GM12872 (cell line): ENCODE measurements around the gene USP38.
A peak's percentile ranks its signal among the peaks of the same experiment; 100 is the strongest.

Experiments
- TF ChIP-seq, protein P1 (sequence below): IDR thresholded peaks from 3 replicates; pipeline ENCODE4 v1.5.1; 2011; ENCODE audit warnings: low read depth, mild to moderate bottlenecking, low read length, moderate library complexity; ENCODE audit not compliant: insufficient read depth

Gene USP38

DNA sequence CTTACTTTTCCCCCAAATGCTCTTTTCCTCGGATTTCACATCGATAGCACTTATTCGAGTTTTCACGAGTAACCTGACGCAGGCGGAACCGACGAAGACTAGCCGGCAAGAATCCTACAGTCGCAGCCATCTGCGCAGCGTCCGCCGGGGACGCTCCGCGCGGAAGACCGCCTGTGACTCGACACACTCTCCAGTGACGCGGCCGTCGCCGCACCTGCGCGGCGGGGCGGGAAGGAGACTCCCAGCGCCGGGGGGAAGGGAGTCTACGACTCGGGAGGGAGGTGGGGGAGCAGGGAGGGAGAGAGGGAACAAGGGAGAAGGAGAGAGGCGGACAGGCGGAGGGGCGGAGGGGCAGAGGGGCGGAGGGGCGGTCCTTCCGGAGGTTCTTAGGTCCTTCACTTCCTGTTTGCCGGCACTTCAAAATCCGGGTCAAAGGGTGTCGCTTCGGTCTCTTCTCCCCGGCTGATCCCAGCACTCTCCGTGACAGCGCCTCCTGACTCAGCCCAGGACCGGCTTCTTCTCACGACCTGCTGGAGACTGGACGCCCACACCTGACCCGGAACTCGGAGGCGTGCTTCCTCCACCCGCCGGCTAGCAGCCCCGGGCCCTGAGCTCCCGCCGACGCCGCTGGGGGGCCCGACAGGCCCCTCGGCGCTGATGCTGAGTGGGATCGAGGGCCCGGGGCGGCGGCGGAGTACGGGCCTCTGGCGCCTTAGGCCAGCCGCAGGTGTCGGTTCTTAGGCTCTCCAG is at the start of gene USP38:
USP38 (plus strand) TSS at position 415 of the 750 bp plus-strand sequence. CDS start 534 bp downstream, outside the sequence.
- TF ChIP-seq, protein P1, sequence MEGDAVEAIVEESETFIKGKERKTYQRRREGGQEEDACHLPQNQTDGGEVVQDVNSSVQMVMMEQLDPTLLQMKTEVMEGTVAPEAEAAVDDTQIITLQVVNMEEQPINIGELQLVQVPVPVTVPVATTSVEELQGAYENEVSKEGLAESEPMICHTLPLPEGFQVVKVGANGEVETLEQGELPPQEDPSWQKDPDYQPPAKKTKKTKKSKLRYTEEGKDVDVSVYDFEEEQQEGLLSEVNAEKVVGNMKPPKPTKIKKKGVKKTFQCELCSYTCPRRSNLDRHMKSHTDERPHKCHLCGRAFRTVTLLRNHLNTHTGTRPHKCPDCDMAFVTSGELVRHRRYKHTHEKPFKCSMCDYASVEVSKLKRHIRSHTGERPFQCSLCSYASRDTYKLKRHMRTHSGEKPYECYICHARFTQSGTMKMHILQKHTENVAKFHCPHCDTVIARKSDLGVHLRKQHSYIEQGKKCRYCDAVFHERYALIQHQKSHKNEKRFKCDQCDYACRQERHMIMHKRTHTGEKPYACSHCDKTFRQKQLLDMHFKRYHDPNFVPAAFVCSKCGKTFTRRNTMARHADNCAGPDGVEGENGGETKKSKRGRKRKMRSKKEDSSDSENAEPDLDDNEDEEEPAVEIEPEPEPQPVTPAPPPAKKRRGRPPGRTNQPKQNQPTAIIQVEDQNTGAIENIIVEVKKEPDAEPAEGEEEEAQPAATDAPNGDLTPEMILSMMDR: peak; percentile 22; the same call in 1 of the 3 replicates

DNA sequence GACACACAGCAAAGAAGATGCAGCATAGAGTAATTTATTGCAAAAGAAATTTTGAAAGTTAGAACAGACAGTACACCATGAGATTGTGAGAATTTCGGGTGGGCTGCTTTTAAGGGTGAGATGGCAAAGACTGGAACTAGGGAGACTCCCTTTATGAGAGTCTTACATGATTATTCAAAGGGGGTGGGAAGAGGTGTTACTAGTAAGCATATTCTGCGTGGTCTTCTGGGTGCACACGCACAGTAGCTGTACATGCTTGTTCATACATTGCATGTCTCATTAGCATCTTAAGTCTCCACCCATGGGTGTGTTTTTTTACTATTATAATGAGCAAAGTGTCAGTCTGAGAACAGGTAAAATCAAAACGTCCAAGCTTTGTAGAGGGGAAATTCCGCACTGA is 49.4 kb upstream of the USP38 start:
- TF ChIP-seq, protein P1: no peak

DNA sequence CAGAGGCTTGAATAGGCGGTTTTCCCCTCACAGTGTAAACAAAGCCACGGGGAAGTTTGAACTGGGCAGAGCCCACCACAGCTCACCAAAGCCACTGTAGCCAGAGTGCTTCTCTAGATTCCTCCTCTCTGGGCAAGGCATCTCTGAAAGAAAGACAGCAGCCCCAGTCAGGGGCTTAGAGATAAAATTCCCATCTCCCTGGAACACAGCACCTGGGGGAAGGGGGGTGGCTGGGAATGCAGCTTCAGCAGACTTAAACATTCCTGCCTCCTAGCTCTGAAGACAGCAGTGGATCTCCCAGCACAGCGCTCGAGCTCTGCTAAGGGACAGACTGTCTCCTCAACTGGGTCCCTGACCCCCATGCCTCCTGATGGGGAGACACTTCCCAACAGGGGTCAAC is 44.0 kb upstream of the USP38 start:
- TF ChIP-seq, protein P1: no peak

DNA sequence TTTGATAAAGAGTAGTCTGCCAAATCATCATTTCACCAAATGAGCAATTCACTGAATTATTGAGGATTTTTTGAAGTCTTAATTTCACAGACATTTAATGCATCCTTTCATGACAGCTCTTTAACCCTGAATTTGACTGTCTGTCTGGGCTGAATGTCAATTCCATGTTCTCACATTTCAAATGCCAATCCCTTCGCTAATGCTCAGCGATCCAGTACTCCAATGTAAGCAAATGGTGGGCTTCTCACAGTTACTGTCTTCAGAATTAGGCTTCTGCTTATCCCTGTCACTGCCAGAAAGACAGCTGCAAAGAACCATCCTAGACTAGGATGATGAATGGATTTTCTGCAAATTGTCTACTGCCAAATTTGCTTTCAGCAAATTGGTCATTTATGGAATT is 36.2 kb upstream of the USP38 start:
- TF ChIP-seq, protein P1: no peak

DNA sequence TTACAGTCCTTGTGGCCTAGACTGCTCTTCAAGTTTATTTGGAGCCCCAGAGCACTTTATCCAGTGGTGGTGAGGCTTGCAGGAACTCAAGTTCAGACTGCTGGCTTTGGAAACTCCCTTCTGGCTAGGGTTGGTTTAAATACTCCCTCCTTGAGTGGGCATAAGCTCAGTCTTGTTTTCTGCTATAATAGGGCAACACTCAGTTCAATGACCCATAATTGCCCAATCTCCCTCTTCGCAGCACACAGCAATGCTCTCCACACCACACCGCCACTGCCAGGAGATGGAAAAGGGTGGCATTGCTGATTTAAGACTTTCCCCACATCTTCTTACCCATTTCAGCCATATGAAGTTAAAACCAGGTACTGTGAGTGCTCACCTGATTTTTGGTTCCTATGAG is 27.9 kb upstream of the USP38 start:
- TF ChIP-seq, protein P1: no peak

- TF ChIP-seq, protein P1: no peak
Measured at GRCh38 chr4:143163614-143164013, 21.1 kb upstream of the USP38 start.

DNA sequence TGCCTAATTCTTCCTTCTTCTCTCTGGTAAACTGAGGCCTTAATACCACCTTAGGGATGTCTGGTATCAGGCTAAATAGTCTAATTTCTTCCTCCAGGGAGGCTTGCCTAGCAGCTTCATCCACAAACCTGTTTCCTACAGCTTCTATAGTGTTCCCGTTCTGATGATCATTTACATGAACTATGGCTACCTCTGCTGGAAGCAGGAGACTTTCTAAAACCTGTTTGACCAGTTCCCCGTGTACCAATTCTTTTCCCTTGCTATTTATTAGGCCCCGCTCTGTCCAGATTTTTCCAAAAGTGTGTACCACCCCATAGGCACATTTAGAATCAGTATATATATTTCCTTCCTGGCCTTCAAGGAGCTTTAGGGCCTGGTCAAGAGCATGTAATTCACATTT is 5.8 kb upstream of the USP38 start:
- TF ChIP-seq, protein P1: no peak
